Fibroblast of lung (primary cell): ENCODE measurements around the gene ACAD10.

Experiments
- EZH2 ChIP-seq: IDR thresholded peaks from 2 replicates; pipeline ENCODE4 v1.5.1; 2012; ENCODE audit warnings: low read length, control low read depth, mild to moderate bottlenecking; ENCODE audit errors: missing control alignments
- TF ChIP-seq, protein P1 (sequence below), 2 donors: IDR thresholded peaks in 1 of 2; conservative IDR thresholded peaks in 1 of 2; 1 replicate in 1 of 2; 2 replicates in 1 of 2; pipeline ENCODE4 v1.5.1; 2011 to 2012; ENCODE audit warnings: low read length in 2 of 2, control low read depth in 1 of 2, inconsistent platforms in 1 of 2, low read depth in 1 of 2, mild to moderate bottlenecking in 1 of 2

DNA sequence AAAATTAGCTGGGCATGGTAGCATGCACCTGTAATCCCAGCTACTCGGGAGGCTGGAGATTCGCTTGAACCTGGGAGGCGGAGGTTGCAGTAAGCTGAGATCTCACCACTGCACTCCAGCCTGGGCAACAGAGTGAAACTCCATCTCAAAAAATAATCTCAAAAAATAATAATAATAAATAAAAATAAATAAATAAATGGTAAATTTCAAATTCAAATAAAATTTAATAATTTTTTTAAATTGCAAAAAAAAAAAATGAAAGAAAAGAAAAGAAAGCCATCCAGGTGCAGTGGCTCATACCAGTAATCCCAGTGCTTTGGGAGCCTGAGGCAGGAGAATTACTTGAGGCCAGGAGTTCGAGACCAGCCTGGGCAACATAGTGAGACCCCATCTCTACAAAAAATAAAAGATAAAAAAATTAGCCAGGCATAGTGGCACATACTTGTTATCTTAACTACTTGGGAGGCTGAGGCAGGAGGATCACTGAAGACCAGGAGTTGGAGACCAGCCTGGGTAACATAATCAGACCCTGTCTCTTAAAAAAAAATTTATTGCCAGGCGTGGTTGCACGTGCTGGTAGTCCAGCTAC lies 117.3 kb downstream of the ACAD10 start:
- TF ChIP-seq, protein P1, sequence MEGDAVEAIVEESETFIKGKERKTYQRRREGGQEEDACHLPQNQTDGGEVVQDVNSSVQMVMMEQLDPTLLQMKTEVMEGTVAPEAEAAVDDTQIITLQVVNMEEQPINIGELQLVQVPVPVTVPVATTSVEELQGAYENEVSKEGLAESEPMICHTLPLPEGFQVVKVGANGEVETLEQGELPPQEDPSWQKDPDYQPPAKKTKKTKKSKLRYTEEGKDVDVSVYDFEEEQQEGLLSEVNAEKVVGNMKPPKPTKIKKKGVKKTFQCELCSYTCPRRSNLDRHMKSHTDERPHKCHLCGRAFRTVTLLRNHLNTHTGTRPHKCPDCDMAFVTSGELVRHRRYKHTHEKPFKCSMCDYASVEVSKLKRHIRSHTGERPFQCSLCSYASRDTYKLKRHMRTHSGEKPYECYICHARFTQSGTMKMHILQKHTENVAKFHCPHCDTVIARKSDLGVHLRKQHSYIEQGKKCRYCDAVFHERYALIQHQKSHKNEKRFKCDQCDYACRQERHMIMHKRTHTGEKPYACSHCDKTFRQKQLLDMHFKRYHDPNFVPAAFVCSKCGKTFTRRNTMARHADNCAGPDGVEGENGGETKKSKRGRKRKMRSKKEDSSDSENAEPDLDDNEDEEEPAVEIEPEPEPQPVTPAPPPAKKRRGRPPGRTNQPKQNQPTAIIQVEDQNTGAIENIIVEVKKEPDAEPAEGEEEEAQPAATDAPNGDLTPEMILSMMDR (conservative IDR thresholded peaks at IDR 0.05 in 1 of 2, IDR thresholded peaks at IDR 0.05 in 1 of 2; ENCODE audit: low read depth in 1 of 2, low read length in 2 of 2): no peak
- no peak for TF ChIP-seq EZH2
